Stimulated activated CD4-positive, alpha-beta T cell treated with anti-CD3 and anti-CD28 coated beads, TNF-alpha, amount 100 ng/mL, for 4 hours (primary cell): ENCODE data around the gene SIT1.
A peak's percentile ranks its signal among the peaks of the same experiment; 100 is the strongest.
"Not testable (repeated sequence)": the region's sequence is repeated elsewhere in the genome, so short reads cannot be mapped to it uniquely, and the experiment has no call there.

Experiments used
- DNase-seq, 3 experiments: peaks; one replicate each; pipeline ENCODE4 v3.0.0-alpha.2; 2020; ENCODE audit warnings: low read depth in 3 of 3

Gene SIT1

GRCh38 chr9:35637427-35637955 lies 13.2 kb downstream of the SIT1 start:
- DNase-seq, result not testable (repeated sequence)

- DNase-seq, result not testable (repeated sequence)
These were observed 13.9 kb downstream of the SIT1 start for GRCh38 chr9:35636877-35637246.

GRCh38 chr9:35636135-35636876 lies 14.4 kb downstream of the SIT1 start:
- no peak for DNase-seq

GRCh38 chr9:35635730-35636129 lies 15.0 kb downstream of the SIT1 start:
- DNase-seq, result no peak

GRCh38 chr9:35629597-35629996 lies 21.1 kb downstream of the SIT1 start:
- DNase-seq, result no peak

- DNase-seq, result no peak
These were observed 22.2 kb downstream of the SIT1 start for GRCh38 chr9:35628389-35628991.

- DNase-seq, result no peak
These were observed 23.2 kb downstream of the SIT1 start for GRCh38 chr9:35627575-35627974.

GRCh38 chr9:35619800-35620158 lies 31.0 kb downstream of the SIT1 start:
- no peak for DNase-seq

GRCh38 chr9:35618854-35619799 lies 31.6 kb downstream of the SIT1 start:
- no peak for DNase-seq

- no peak for DNase-seq
These were observed 32.4 kb downstream of the SIT1 start, which contains the start of gene CD72 for GRCh38 chr9:35618325-35618727. Gene CD72 (minus strand): TSS chr9:35618413. CDS start chr9:35618303, 110 bp downstream.

GRCh38 chr9:35617548-35617947 lies 33.2 kb downstream of the SIT1 start:
- DNase-seq, result no peak

GRCh38 chr9:35616681-35617459 lies 33.9 kb downstream of the SIT1 start:
- DNase-seq, result peak in 2 of 3 experiments; percentile 40 to 42

- DNase-seq, result no peak
These were observed 34.6 kb downstream of the SIT1 start for GRCh38 chr9:35615981-35616680.

GRCh38 chr9:35612843-35613242 lies 37.9 kb downstream of the SIT1 start:
- no peak for DNase-seq

- not testable (repeated sequence) for DNase-seq
These were observed 38.7 kb downstream of the SIT1 start for GRCh38 chr9:35612066-35612465.

- DNase-seq, result no peak
These were observed 39.4 kb downstream of the SIT1 start for GRCh38 chr9:35611230-35611797.

GRCh38 chr9:35609820-35610163 lies 40.9 kb downstream of the SIT1 start:
- no peak for DNase-seq

GRCh38 chr9:35609001-35609819 lies 41.5 kb downstream of the SIT1 start:
- no peak for DNase-seq

GRCh38 chr9:35608221-35608620 lies 42.5 kb downstream of the SIT1 start:
- DNase-seq, result no peak

GRCh38 chr9:35606726-35607125 lies 44.0 kb downstream of the SIT1 start:
- no peak for DNase-seq
